GM12892 (cell line): Measurements from ENCODE around the gene MED9.
"Not testable (repeated sequence)": the region's sequence is repeated elsewhere in the genome, so short reads cannot be mapped to it uniquely, and the experiment has no call there.

ENCODE experiments used
- DNase-seq: peaks from one replicate; pipeline ENCODE4 v3.0.0; 2011; ENCODE audit not compliant: insufficient read length
- FAIRE-seq: peaks from 2 replicates; lab custom pipeline; 2011; peaks lifted over from hg19 to GRCh38; lab: Jason Lieb, UNC
- POLR2A ChIP-seq: IDR thresholded peaks from 2 replicates; pipeline ENCODE4 v1.6.1; 2011; ENCODE audit warnings: low read depth, low read length, control low read depth
- POLR2AphosphoS5 ChIP-seq: IDR thresholded peaks from 2 replicates; pipeline ENCODE4 v1.6.1; 2011; ENCODE audit warnings: low read depth, low read length, control low read depth
- TAF1 ChIP-seq: IDR thresholded peaks from 2 replicates; pipeline ENCODE4 v1.6.1; 2011; ENCODE audit warnings: low read depth, mild to moderate bottlenecking, control low read depth, low read length, borderline replicate concordance

Gene MED9

GRCh38 chr17:17460038-17460437 is 16.8 kb upstream of the MED9 start:
- no peak for DNase-seq
- TF ChIP-seq POLR2A (no peak), TAF1 (no peak)
- FAIRE-seq, result no peak

GRCh38 chr17:17462048-17462824 is 14.6 kb upstream of the MED9 start:
- DNase-seq (no peak), FAIRE-seq (no peak)
- TF ChIP-seq TAF1 (no peak), POLR2AphosphoS5 (no peak), POLR2A (no peak)

GRCh38 chr17:17463821-17464220 is 13.0 kb upstream of the MED9 start:
- TF ChIP-seq TAF1 (no peak), POLR2A (no peak), POLR2AphosphoS5 (no peak)
- DNase-seq (no peak), FAIRE-seq (no peak)

- not testable (repeated sequence) for DNase-seq, FAIRE-seq
Observed at GRCh38 chr17:17465878-17466277, 10.9 kb upstream of the MED9 start.

- TF ChIP-seq POLR2AphosphoS5 (no peak), POLR2A (no peak), TAF1 (no peak)
- no peak for DNase-seq
- FAIRE-seq, result no peak
Observed at GRCh38 chr17:17466511-17466910, 10.3 kb upstream of the MED9 start.

- DNase-seq (no peak), FAIRE-seq (no peak)
- no peak for TF ChIP-seq POLR2A
- no peak for TF ChIP-seq TAF1
- no peak for TF ChIP-seq POLR2AphosphoS5
Observed at GRCh38 chr17:17467016-17467415, 9.8 kb upstream of the MED9 start.

- TF ChIP-seq TAF1, result no peak
- TF ChIP-seq POLR2A, result no peak
- no peak for TF ChIP-seq POLR2AphosphoS5
- no peak for FAIRE-seq
- no peak for DNase-seq
Observed at GRCh38 chr17:17467720-17468119, 9.1 kb upstream of the MED9 start.

- no peak for DNase-seq
- no peak for FAIRE-seq
- no peak for TF ChIP-seq TAF1
- no peak for TF ChIP-seq POLR2AphosphoS5
- no peak for TF ChIP-seq POLR2A
Observed at GRCh38 chr17:17468217-17469010, 8.4 kb upstream of the MED9 start.

GRCh38 chr17:17469358-17469757 is 7.4 kb upstream of the MED9 start:
- no peak for FAIRE-seq
- no peak for DNase-seq
- no peak for TF ChIP-seq TAF1
- no peak for TF ChIP-seq POLR2AphosphoS5
- no peak for TF ChIP-seq POLR2A

GRCh38 chr17:17469996-17470395 is 6.8 kb upstream of the MED9 start:
- no peak for FAIRE-seq
- no peak for TF ChIP-seq POLR2AphosphoS5
- no peak for TF ChIP-seq TAF1
- TF ChIP-seq POLR2A, result no peak
- no peak for DNase-seq

- TF ChIP-seq POLR2AphosphoS5 (no peak), TAF1 (no peak), POLR2A (no peak)
- FAIRE-seq, result no peak
- DNase-seq, result no peak
Observed at GRCh38 chr17:17472333-17472920, 4.4 kb upstream of the MED9 start.
